CD4-positive, alpha-beta T cell (primary cell): Measurements from ENCODE around the gene FRMPD1. TPM values are rescaled to one million over a fixed set of nuclear protein-coding genes. Genes with fewer than 3 reads are reported as not detected.

Source experiments
- ATAC-seq: fragments of 200-7000 bp; cut with Tn5 transposase; one replicate; pipeline ENCODE4 v1.10.0; 2022; ENCODE audit warnings: mild to moderate bottlenecking; ENCODE audit not compliant: poor library complexity
- CTCF ChIA-PET: fragments of 350-600 bp; sonication (Branson Sonifier 250); formaldehyde crosslinking; loops from one replicate; lab custom pipeline; 2021; ENCODE audit warnings: antibody characterized with exemption, inconsistent platforms; lab: Charles Lee
- POLR2A ChIA-PET: fragments of 350-600 bp; sonication (Branson Sonifier 250); formaldehyde crosslinking; loops from one replicate; lab custom pipeline; 2021; ENCODE audit warnings: antibody characterized with exemption, inconsistent platforms; lab: Charles Lee
- DNase-seq, 14 experiments: peaks; one replicate each; pipeline ENCODE4 v3.0.0-alpha.2; 2013 to 2020; ENCODE audit warnings: mixed read lengths in 2 of 14
- H3K27ac ChIP-seq, 2 donors: one replicate each; pipeline versions ENCODE4 v1.5.1 to v1.7.0; 2013; ENCODE audit warnings: low read length in 2 of 2, low read depth in 1 of 2, mild to moderate bottlenecking in 1 of 2
- H3K27me3 ChIP-seq, 2 experiments: 1 replicate in 1 of 2; 2 replicates in 1 of 2; pipeline versions ENCODE4 v1.6.1 to v1.7.0; 2013; ENCODE audit warnings: low read length in 2 of 2, control low read depth in 1 of 2, mild to moderate bottlenecking in 1 of 2, moderate library complexity in 1 of 2; ENCODE audit not compliant: insufficient read depth in 2 of 2, control insufficient read depth in 1 of 2
- H3K36me3 ChIP-seq: one replicate; pipeline ENCODE4 v1.6.1; 2013; ENCODE audit warnings: low read length, control low read depth; ENCODE audit not compliant: insufficient read depth
- H3K4me1 ChIP-seq: one replicate; pipeline ENCODE4 v1.6.1; 2013; ENCODE audit warnings: low read length, control low read depth; ENCODE audit not compliant: insufficient read depth
- H3K4me3 ChIP-seq: one replicate; pipeline ENCODE4 v1.5.1; 2013; ENCODE audit warnings: mild to moderate bottlenecking, low read length, moderate library complexity
- H3K9me3 ChIP-seq, 2 experiments: 1 replicate in 1 of 2; 2 replicates in 1 of 2; pipeline versions ENCODE4 v1.6.1 to v1.7.0; 2013; ENCODE audit warnings: low read length in 2 of 2, mild to moderate bottlenecking in 2 of 2, control low read depth in 1 of 2, moderate library complexity in 1 of 2; ENCODE audit not compliant: control insufficient read depth in 1 of 2, insufficient read depth in 1 of 2
- H3K27ac Mint-ChIP-seq: one replicate; pipeline ENCODE4 v1.8.0; 2020; ENCODE audit warnings: mixed read lengths
- H3K27me3 Mint-ChIP-seq: one replicate; pipeline ENCODE4 v1.8.0; 2021; ENCODE audit warnings: mixed read lengths
- H3K36me3 Mint-ChIP-seq: one replicate; pipeline ENCODE4 v1.8.0; 2021; ENCODE audit warnings: low read depth, mixed read lengths
- H3K4me1 Mint-ChIP-seq: one replicate; pipeline ENCODE4 v1.8.0; 2021; ENCODE audit warnings: low read depth, mixed read lengths
- H3K4me3 Mint-ChIP-seq: one replicate; pipeline ENCODE4 v1.8.0; 2020; ENCODE audit warnings: mild to moderate bottlenecking, mixed read lengths
- H3K9me3 Mint-ChIP-seq: one replicate; pipeline ENCODE4 v1.8.0; 2020; ENCODE audit warnings: mixed read lengths
- intact Hi-C, 2 experiments: fragments of 100-400 bp; cut with DNase I in 1 of 2; cut with micrococcal nuclease in 1 of 2; formaldehyde crosslinking; loops; one replicate each; pipeline versions ENCODE4 v1.15.1 to v1.9.0; 2023 to 2025; cut with DNase I, micrococcal nuclease
- total RNA-seq, 174 experiments: library from RNA in 2 of 174; stranded (reverse) in 2 of 174; gene quantifications; one replicate each; pipeline ENCODE4 v1.2.3 and lab custom pipeline; 2021 to 2026
- TF ChIP-seq, protein P1 (sequence below): fragments of 200-600 bp; IDR thresholded peaks from one replicate; pipeline ENCODE4 v1.8.0; 2022; ENCODE audit warnings: antibody characterized with exemption, mild to moderate bottlenecking

The FRMPD1 gene
- total RNA-seq, 2 experiments from 2014 or later: not detected

GRCh38 chr9:37635808-37636207, 14.9 kb upstream of the FRMPD1 start:
- no peak for ATAC-seq
- Mint-ChIP-seq H3K27ac (no peak overlapping the region), H3K4me3 (no peak overlapping the region), H3K4me1 (no peaks in the 10 kb centered on the region), H3K27me3 (peaks cover 14% of the 10 kb centered on the region), H3K9me3 (no peaks in the 10 kb centered on the region), H3K36me3 (no peaks in the 10 kb centered on the region)
- peaks cover 0 to 5% of the 10 kb centered on the region in 2 experiments for H3K27me3 ChIP-seq
- CTCF ChIA-PET: no interaction called here
- no peak for DNase-seq
- H3K9me3 ChIP-seq: no peaks in the 10 kb centered on the region
- POLR2A ChIA-PET: no interaction called here
- intact Hi-C loops: no loop called here
- no peak overlapping the region for H3K4me3 ChIP-seq
- H3K36me3 ChIP-seq: no peaks in the 10 kb centered on the region
- no peak overlapping the region for H3K27ac ChIP-seq
- TF ChIP-seq, protein P1, sequence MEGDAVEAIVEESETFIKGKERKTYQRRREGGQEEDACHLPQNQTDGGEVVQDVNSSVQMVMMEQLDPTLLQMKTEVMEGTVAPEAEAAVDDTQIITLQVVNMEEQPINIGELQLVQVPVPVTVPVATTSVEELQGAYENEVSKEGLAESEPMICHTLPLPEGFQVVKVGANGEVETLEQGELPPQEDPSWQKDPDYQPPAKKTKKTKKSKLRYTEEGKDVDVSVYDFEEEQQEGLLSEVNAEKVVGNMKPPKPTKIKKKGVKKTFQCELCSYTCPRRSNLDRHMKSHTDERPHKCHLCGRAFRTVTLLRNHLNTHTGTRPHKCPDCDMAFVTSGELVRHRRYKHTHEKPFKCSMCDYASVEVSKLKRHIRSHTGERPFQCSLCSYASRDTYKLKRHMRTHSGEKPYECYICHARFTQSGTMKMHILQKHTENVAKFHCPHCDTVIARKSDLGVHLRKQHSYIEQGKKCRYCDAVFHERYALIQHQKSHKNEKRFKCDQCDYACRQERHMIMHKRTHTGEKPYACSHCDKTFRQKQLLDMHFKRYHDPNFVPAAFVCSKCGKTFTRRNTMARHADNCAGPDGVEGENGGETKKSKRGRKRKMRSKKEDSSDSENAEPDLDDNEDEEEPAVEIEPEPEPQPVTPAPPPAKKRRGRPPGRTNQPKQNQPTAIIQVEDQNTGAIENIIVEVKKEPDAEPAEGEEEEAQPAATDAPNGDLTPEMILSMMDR: no peak
- H3K4me1 ChIP-seq: no peaks in the 10 kb centered on the region

GRCh38 chr9:37636511-37637448, 14.0 kb upstream of the FRMPD1 start:
- TF ChIP-seq, protein P1: no peak
- CTCF ChIA-PET: no interaction called here
- no peak overlapping the region for H3K4me3 Mint-ChIP-seq

DNA sequence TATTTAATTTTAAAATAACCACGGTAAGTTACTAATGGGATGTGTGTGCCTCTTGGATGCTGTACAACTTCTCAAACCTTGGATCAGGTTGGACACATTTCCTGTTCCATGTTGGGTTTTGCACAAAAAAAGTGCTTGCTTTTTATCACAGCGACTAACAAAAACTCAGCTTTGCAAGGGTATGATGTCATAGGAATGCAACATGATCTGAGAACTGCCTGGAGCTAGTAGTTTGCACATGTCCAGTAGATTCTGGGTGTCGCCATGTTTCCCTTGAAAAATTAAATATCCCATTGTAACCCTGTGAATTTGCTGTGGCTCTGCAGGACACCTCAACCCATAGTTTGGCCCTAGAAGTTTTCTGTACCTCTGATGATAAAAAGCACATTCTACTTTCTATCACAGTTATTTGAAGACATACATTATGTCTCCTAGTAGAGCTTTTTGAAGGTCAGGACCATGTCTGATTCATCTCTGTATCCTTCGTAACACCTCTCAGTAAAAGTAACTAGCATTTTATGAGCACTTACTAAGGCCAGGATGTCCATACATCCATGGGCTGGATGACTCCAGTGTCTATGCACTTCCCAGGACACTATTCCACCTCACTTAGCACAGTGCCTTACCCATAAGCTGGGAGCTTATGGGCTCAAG, 11.5 kb upstream of the FRMPD1 start:
- TF ChIP-seq, protein P1: no peak
- H3K36me3 Mint-ChIP-seq: no peaks in the 10 kb centered on the region
- POLR2A ChIA-PET: interaction anchor here (0.6 kb wide), 1 partner anchor 66 kb away, joined by 3 read pairs; no protein-coding TSS in a partner anchor
- CTCF ChIA-PET: interaction anchor here (1.0 kb wide), 1 partner anchor 22 kb away, joined by 3 read pairs; no protein-coding TSS in a partner anchor
- H3K27ac ChIP-seq: no peak overlapping the region
- no peaks in the 10 kb centered on the region for H3K4me1 ChIP-seq
- H3K27me3 ChIP-seq: peaks cover 5 to 21% of the 10 kb centered on the region in 2 experiments
- H3K9me3 ChIP-seq: no peaks in the 10 kb centered on the region
- no peak overlapping the region for H3K27ac Mint-ChIP-seq
- no peak for DNase-seq
- no peak overlapping the region for H3K4me3 Mint-ChIP-seq
- no peak for ATAC-seq
- H3K9me3 Mint-ChIP-seq: no peaks in the 10 kb centered on the region
- intact Hi-C loops: no loop called here
- peaks cover 42% of the 10 kb centered on the region for H3K27me3 Mint-ChIP-seq
- no peaks in the 10 kb centered on the region for H3K4me1 Mint-ChIP-seq
- no peak overlapping the region for H3K4me3 ChIP-seq
- H3K36me3 ChIP-seq: no peaks in the 10 kb centered on the region

More at GRCh38 chr9:37636511-37637448, 14.0 kb upstream of the FRMPD1 start:
- POLR2A ChIA-PET: no interaction called here
- Mint-ChIP-seq H3K27me3 (peaks cover 24% of the 10 kb centered on the region), H3K27ac (no peak overlapping the region), H3K9me3 (no peaks in the 10 kb centered on the region), H3K36me3 (no peaks in the 10 kb centered on the region), H3K4me1 (no peaks in the 10 kb centered on the region)
- Histone ChIP-seq H3K4me3 (no peak overlapping the region), H3K27ac (no peak overlapping the region), H3K36me3 (no peaks in the 10 kb centered on the region), H3K9me3 (no peaks in the 10 kb centered on the region), H3K27me3 (peaks cover 5 to 7% of the 10 kb centered on the region in 2 experiments), H3K4me1 (no peaks in the 10 kb centered on the region)
- ATAC-seq (no peak), DNase-seq (no peak)
- intact Hi-C loops: no loop called here
